ENCODE measurements around the gene CLCA2. TPM values are rescaled to one million over a fixed set of nuclear protein-coding genes. Genes with fewer than 3 reads are reported as not detected.

CLCA2 gene
- polyA plus RNA-seq, 2 donors = 66.5 to 109 TPM

DNA sequence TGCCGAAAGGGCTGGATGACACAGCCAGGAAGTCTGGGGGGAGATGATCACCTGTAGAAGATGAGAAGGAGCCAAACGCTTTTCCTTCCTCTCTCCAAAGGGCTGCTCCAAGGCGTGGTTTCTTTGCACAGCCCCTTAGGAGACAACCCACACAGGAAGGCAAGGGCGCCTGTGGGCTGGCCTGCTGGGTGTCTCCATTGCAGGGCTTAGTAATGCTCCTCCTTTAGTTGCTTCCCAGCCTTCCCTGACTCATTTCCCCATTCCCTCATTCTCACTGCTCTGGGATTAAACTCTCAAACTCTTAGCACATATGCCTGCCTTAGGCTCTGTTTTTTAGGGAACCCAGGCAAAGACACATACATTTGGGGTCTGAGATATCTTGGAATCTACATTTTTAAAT is 43.0 kb downstream of the CLCA2 start:
- H3K27me3 ChIP-seq (ENCODE audit: control insufficient read depth in 1 of 2, insufficient read depth in 2 of 2, low read length in 2 of 2) = no peaks in the 10 kb centered on the region
- H3K4me3 ChIP-seq (ENCODE audit: low read depth in 1 of 2, low read length in 2 of 2) = no peak overlapping the region
- no peak overlapping the region for H3K27ac ChIP-seq (ENCODE audit: low read depth in 2 of 2, low read length in 1 of 2)
- H3K9me3 ChIP-seq (ENCODE audit: control insufficient read depth in 2 of 2, insufficient read depth in 1 of 2, low read depth in 1 of 2, low read length in 1 of 2) = peaks cover 0 to 2% of the 10 kb centered on the region in 2 donors
- WGBS, 2 donors = 67 to 74% methylated on average over 4 of the region's 4 CpGs
- no peaks in the 10 kb centered on the region for H3K4me1 ChIP-seq (ENCODE audit: control insufficient read depth in 2 of 2, insufficient read depth in 2 of 2, low read length in 1 of 2)
- H3K36me3 ChIP-seq (ENCODE audit: control insufficient read depth in 2 of 2, insufficient read depth in 2 of 2, low read length in 1 of 2) = no peaks in the 10 kb centered on the region

- 70 to 71% methylated on average over 7 of the region's 7 CpGs for WGBS, 2 donors
- H3K27me3 ChIP-seq (ENCODE audit: control insufficient read depth in 1 of 2, insufficient read depth in 2 of 2, low read length in 2 of 2) = no peaks in the 10 kb centered on the region
- H3K27ac ChIP-seq (ENCODE audit: low read depth in 2 of 2, low read length in 1 of 2) = no peak within 1 kb of the TSS
These were observed 44.6 kb downstream of the CLCA2 start, which contains the start of gene CLCA1 for GRCh38 chr1:86468501-86468977. CLCA1 (plus strand) TSS chr1:86468927; CDS start chr1:86468972, 45 bp downstream.

DNA sequence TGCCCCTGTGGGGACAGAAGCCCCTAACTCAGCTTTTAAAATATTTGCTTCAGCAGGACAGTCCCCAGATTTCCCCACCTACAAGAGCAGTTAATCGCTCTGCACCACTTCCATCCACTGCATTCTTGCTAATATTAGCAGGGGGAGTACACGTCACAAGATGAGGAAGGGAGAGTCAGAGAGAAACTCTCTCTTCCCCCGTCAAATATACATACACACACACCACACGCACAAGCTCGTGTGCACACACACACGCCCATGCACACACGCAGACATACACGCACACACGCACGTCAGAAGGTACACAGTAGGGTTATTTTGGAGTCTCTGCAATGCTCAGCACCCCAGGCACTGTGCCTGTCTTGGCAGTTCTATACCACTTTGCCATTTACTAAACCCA is 46.9 kb downstream of the CLCA2 start:
- WGBS, 2 donors = 85 to 88% methylated on average over 10 of the region's 10 CpGs
- H3K4me3 ChIP-seq (ENCODE audit: low read depth in 1 of 2, low read length in 2 of 2) = no peak overlapping the region
- no peaks in the 10 kb centered on the region for H3K4me1 ChIP-seq (ENCODE audit: control insufficient read depth in 2 of 2, insufficient read depth in 2 of 2, low read length in 1 of 2)
- no peaks in the 10 kb centered on the region for H3K36me3 ChIP-seq (ENCODE audit: control insufficient read depth in 2 of 2, insufficient read depth in 2 of 2, low read length in 1 of 2)
- peaks cover 0 to 2% of the 10 kb centered on the region in 2 donors for H3K9me3 ChIP-seq (ENCODE audit: control insufficient read depth in 2 of 2, insufficient read depth in 1 of 2, low read depth in 1 of 2, low read length in 1 of 2)
- H3K27me3 ChIP-seq (ENCODE audit: control insufficient read depth in 1 of 2, insufficient read depth in 2 of 2, low read length in 2 of 2) = no peaks in the 10 kb centered on the region
- H3K27ac ChIP-seq (ENCODE audit: low read depth in 2 of 2, low read length in 1 of 2) = no peak overlapping the region

More at GRCh38 chr1:86468501-86468977, 44.6 kb downstream of the CLCA2 start, which contains the start of gene CLCA1:
- Histone ChIP-seq H3K4me3 (ENCODE audit: low read depth in 1 of 2, low read length in 2 of 2) (no peak within 1 kb of the TSS), H3K4me1 (ENCODE audit: control insufficient read depth in 2 of 2, insufficient read depth in 2 of 2, low read length in 1 of 2) (no peaks in the 10 kb centered on the region), H3K36me3 (ENCODE audit: control insufficient read depth in 2 of 2, insufficient read depth in 2 of 2, low read length in 1 of 2) (no peaks in the 10 kb centered on the region), H3K9me3 (ENCODE audit: control insufficient read depth in 2 of 2, insufficient read depth in 1 of 2, low read depth in 1 of 2, low read length in 1 of 2) (peaks cover 0 to 2% of the 10 kb centered on the region in 2 donors)

DNA sequence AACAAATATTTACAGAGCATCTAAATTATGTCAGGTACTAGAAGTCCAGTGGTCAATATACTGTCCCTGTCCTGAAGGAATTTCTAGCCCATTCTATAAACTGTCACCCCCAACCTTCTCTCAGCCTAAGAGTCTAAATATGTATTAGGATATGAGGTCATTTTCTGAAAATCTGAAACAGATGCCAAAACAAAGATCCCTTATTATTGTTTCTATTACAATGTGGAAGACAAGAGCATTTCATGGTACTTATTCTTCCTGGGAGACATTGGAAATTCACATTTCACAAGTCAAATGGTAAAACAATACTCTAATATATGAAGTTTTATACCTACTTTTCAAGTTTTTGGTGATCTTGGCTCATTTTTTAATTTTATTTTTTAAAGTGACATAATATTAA is 47.3 kb downstream of the CLCA2 start:
- Histone ChIP-seq H3K36me3 (ENCODE audit: control insufficient read depth in 2 of 2, insufficient read depth in 2 of 2, low read length in 1 of 2) (no peaks in the 10 kb centered on the region), H3K27me3 (ENCODE audit: control insufficient read depth in 1 of 2, insufficient read depth in 2 of 2, low read length in 2 of 2) (no peaks in the 10 kb centered on the region), H3K4me1 (ENCODE audit: control insufficient read depth in 2 of 2, insufficient read depth in 2 of 2, low read length in 1 of 2) (no peaks in the 10 kb centered on the region), H3K27ac (ENCODE audit: low read depth in 2 of 2, low read length in 1 of 2) (no peak overlapping the region), H3K9me3 (ENCODE audit: control insufficient read depth in 2 of 2, insufficient read depth in 1 of 2, low read depth in 1 of 2, low read length in 1 of 2) (peaks cover 0 to 2% of the 10 kb centered on the region in 2 donors), H3K4me3 (ENCODE audit: low read depth in 1 of 2, low read length in 2 of 2) (no peak overlapping the region)

DNA sequence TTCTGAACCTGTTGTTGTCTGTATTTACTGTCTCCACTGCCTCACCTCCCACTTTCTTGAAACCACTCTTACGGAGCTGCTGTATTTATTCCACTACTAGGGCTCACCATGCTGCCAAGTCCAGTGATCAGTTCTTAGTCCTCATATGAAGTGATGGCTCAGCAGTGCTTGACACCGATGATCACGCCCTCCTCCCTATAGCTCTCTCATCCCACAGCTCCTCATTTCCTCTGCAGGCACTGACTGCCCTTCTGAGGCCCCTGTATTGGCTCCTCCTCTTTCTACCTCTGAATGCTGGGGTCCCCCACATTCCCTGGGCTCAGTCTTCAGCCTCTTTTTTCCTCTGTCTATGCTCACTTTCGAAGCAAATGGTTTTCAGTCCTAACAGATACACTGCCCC is 48.2 kb downstream of the CLCA2 start:
- 67 to 70% methylated on average over 4 of the region's 4 CpGs for WGBS, 2 donors
- no peaks in the 10 kb centered on the region for H3K27me3 ChIP-seq (ENCODE audit: control insufficient read depth in 1 of 2, insufficient read depth in 2 of 2, low read length in 2 of 2)
- no peak overlapping the region for H3K27ac ChIP-seq (ENCODE audit: low read depth in 2 of 2, low read length in 1 of 2)
- no peaks in the 10 kb centered on the region for H3K36me3 ChIP-seq (ENCODE audit: control insufficient read depth in 2 of 2, insufficient read depth in 2 of 2, low read length in 1 of 2)
- H3K4me1 ChIP-seq (ENCODE audit: control insufficient read depth in 2 of 2, insufficient read depth in 2 of 2, low read length in 1 of 2) = no peaks in the 10 kb centered on the region
- H3K9me3 ChIP-seq (ENCODE audit: control insufficient read depth in 2 of 2, insufficient read depth in 1 of 2, low read depth in 1 of 2, low read length in 1 of 2) = no peaks in the 10 kb centered on the region
- no peak overlapping the region for H3K4me3 ChIP-seq (ENCODE audit: low read depth in 1 of 2, low read length in 2 of 2)

GRCh38 chr1:86472767-86473166 is 48.8 kb downstream of the CLCA2 start:
- 66 to 89% methylated on average over 3 of the region's 3 CpGs for WGBS, 2 donors
- H3K9me3 ChIP-seq (ENCODE audit: control insufficient read depth in 2 of 2, insufficient read depth in 1 of 2, low read depth in 1 of 2, low read length in 1 of 2) = no peaks in the 10 kb centered on the region
- H3K27me3 ChIP-seq (ENCODE audit: control insufficient read depth in 1 of 2, insufficient read depth in 2 of 2, low read length in 2 of 2) = no peaks in the 10 kb centered on the region
- H3K4me1 ChIP-seq (ENCODE audit: control insufficient read depth in 2 of 2, insufficient read depth in 2 of 2, low read length in 1 of 2) = no peaks in the 10 kb centered on the region
- no peak overlapping the region for H3K4me3 ChIP-seq (ENCODE audit: low read depth in 1 of 2, low read length in 2 of 2)
- H3K27ac ChIP-seq (ENCODE audit: low read depth in 2 of 2, low read length in 1 of 2) = no peak overlapping the region
- H3K36me3 ChIP-seq (ENCODE audit: control insufficient read depth in 2 of 2, insufficient read depth in 2 of 2, low read length in 1 of 2) = no peaks in the 10 kb centered on the region

DNA sequence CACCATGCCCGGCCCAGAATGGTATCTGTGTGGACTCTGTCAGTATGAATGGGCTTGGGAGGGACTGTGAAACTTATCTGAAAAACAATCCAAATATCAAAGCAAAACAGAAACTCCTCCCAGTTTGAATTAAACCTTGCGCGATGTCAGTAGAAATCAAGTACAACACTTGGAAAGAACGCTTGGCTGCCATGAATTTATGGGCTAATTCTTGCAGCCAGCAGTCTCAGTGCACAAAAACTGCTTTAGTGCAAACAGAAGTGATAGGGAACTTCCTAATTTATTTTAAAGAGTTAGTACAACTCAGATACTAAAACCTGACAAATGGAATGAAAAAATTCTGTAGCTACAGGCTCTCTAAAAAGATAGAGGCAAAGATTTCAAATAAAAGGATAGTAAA is 53.3 kb downstream of the CLCA2 start:
- 72 to 79% methylated on average over 4 of the region's 4 CpGs for WGBS, 2 donors
- Histone ChIP-seq H3K27ac (ENCODE audit: low read depth in 2 of 2, low read length in 1 of 2) (no peak overlapping the region), H3K9me3 (ENCODE audit: control insufficient read depth in 2 of 2, insufficient read depth in 1 of 2, low read depth in 1 of 2, low read length in 1 of 2) (no peaks in the 10 kb centered on the region), H3K4me3 (ENCODE audit: low read depth in 1 of 2, low read length in 2 of 2) (no peak overlapping the region), H3K27me3 (ENCODE audit: control insufficient read depth in 1 of 2, insufficient read depth in 2 of 2, low read length in 2 of 2) (no peaks in the 10 kb centered on the region), H3K4me1 (ENCODE audit: control insufficient read depth in 2 of 2, insufficient read depth in 2 of 2, low read length in 1 of 2) (no peaks in the 10 kb centered on the region), H3K36me3 (ENCODE audit: control insufficient read depth in 2 of 2, insufficient read depth in 2 of 2, low read length in 1 of 2) (no peaks in the 10 kb centered on the region)

DNA sequence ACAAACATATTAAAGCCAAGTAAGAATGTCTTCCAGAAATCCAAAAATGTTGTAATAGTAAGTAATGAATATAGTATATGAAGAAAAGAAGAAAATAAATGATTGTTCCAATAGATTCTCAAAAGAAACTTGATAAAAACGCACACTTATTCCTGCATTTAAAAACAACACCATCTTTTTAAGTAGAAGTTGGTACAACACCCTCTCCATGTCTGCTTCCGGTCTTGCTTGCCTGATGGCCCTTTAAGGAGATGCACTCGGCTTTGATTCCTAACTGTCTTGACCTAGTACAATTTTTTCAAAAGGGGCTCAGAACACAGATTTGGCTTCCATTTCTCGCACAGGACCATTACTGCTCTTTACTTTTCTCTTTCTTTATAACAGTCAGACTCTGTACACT is 53.7 kb downstream of the CLCA2 start:
- Histone ChIP-seq H3K36me3 (ENCODE audit: control insufficient read depth in 2 of 2, insufficient read depth in 2 of 2, low read length in 1 of 2) (no peaks in the 10 kb centered on the region), H3K27me3 (ENCODE audit: control insufficient read depth in 1 of 2, insufficient read depth in 2 of 2, low read length in 2 of 2) (no peaks in the 10 kb centered on the region), H3K27ac (ENCODE audit: low read depth in 2 of 2, low read length in 1 of 2) (no peak overlapping the region), H3K9me3 (ENCODE audit: control insufficient read depth in 2 of 2, insufficient read depth in 1 of 2, low read depth in 1 of 2, low read length in 1 of 2) (no peaks in the 10 kb centered on the region), H3K4me1 (ENCODE audit: control insufficient read depth in 2 of 2, insufficient read depth in 2 of 2, low read length in 1 of 2) (no peaks in the 10 kb centered on the region), H3K4me3 (ENCODE audit: low read depth in 1 of 2, low read length in 2 of 2) (no peak overlapping the region)
- whole genome bisulfite sequencing, 2 donors = 76 to 80% methylated on average over 4 of the region's 4 CpGs

- Histone ChIP-seq H3K27ac (ENCODE audit: low read depth in 2 of 2, low read length in 1 of 2) (no peak overlapping the region), H3K27me3 (ENCODE audit: control insufficient read depth in 1 of 2, insufficient read depth in 2 of 2, low read length in 2 of 2) (no peaks in the 10 kb centered on the region), H3K36me3 (ENCODE audit: control insufficient read depth in 2 of 2, insufficient read depth in 2 of 2, low read length in 1 of 2) (no peaks in the 10 kb centered on the region), H3K4me1 (ENCODE audit: control insufficient read depth in 2 of 2, insufficient read depth in 2 of 2, low read length in 1 of 2) (no peaks in the 10 kb centered on the region), H3K4me3 (ENCODE audit: low read depth in 1 of 2, low read length in 2 of 2) (no peak overlapping the region), H3K9me3 (ENCODE audit: control insufficient read depth in 2 of 2, insufficient read depth in 1 of 2, low read depth in 1 of 2, low read length in 1 of 2) (no peaks in the 10 kb centered on the region)
- WGBS, 2 donors = 67 to 91% methylated on average over 5 of the region's 5 CpGs
These were observed 54.6 kb downstream of the CLCA2 start for GRCh38 chr1:86478416-86479156.

- 82 to 90% methylated on average over 4 of the region's 4 CpGs for WGBS, 2 donors
- H3K9me3 ChIP-seq (ENCODE audit: control insufficient read depth in 2 of 2, insufficient read depth in 1 of 2, low read depth in 1 of 2, low read length in 1 of 2) = no peaks in the 10 kb centered on the region
- H3K27ac ChIP-seq (ENCODE audit: low read depth in 2 of 2, low read length in 1 of 2) = no peak overlapping the region
- no peak overlapping the region for H3K4me3 ChIP-seq (ENCODE audit: low read depth in 1 of 2, low read length in 2 of 2)
- H3K36me3 ChIP-seq (ENCODE audit: control insufficient read depth in 2 of 2, insufficient read depth in 2 of 2, low read length in 1 of 2) = no peaks in the 10 kb centered on the region
- H3K4me1 ChIP-seq (ENCODE audit: control insufficient read depth in 2 of 2, insufficient read depth in 2 of 2, low read length in 1 of 2) = no peaks in the 10 kb centered on the region
- no peaks in the 10 kb centered on the region for H3K27me3 ChIP-seq (ENCODE audit: control insufficient read depth in 1 of 2, insufficient read depth in 2 of 2, low read length in 2 of 2)
These were observed 58.0 kb downstream of the CLCA2 start for GRCh38 chr1:86481966-86482365.

Measured in esophagus (tissue), 2 donors.